GM12873 (cell line): ENCODE data around the gene CTSZ.

ENCODE experiments used
- CTCF ChIP-seq: IDR thresholded peaks from 2 replicates; pipeline ENCODE4 v1.5.1; 2012; ENCODE audit warnings: low read depth, mild to moderate bottlenecking, moderate library complexity, low read length, control low read depth; ENCODE audit not compliant: insufficient read depth; ENCODE audit errors: missing control alignments

Gene CTSZ

GRCh38 chr20:59010321-59010994 is 3.4 kb upstream of the CTSZ start:
- TF ChIP-seq CTCF = no peak

- TF ChIP-seq CTCF = no peak
Observed at GRCh38 chr20:59008715-59009336, 1.8 kb upstream of the CTSZ start.

- no peak for TF ChIP-seq CTCF
Observed at GRCh38 chr20:59007665-59008511, 834 bp upstream of the CTSZ start.

- no peak for TF ChIP-seq CTCF
Observed at GRCh38 chr20:59006167-59006863, 739 bp downstream of the CTSZ start.

- TF ChIP-seq CTCF = no peak
Observed at GRCh38 chr20:59005523-59006166, 1.4 kb downstream of the CTSZ start.

GRCh38 chr20:59004763-59005522 is 2.1 kb downstream of the CTSZ start:
- TF ChIP-seq CTCF = no peak
